Measurements from ENCODE around the gene VANGL1. TPM values are rescaled to one million over a fixed set of nuclear protein-coding genes. Genes with fewer than 3 reads are reported as not detected.

The VANGL1 gene
- total RNA-seq, 1 donor from 2014 or later: 6.5 TPM

DNA sequence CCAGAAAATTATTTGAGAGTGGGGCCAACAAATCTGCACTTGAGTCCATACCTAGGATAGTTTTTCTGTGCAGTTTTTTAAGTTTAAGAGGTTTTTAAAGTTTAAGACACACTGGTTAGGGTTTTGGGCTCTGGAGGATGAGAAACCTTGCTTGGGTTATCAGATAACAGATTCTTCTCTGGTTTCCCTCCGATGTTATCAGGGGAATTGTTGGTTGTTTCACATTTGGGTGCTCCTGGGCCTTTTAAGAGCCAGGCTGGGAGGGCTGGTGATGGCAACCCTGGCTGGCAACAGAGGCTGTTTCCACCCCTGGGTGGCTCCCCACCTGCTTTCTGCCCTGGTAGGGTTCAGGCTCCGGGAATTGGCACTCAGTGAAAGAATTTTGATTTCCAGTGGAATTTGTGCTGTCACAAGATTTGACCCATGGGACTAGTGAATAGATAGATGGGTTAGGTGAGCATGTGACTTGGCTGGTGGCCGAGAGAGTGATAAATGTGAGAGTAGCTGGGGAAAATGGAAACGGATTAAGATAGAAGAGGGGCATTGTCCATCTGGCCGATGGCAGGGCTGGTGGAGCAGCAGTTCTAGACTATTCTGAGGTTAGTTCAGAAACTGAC is 14.8 kb downstream of the VANGL1 start:
- intact Hi-C loops (cut with DNase I): no loop called here

DNA sequence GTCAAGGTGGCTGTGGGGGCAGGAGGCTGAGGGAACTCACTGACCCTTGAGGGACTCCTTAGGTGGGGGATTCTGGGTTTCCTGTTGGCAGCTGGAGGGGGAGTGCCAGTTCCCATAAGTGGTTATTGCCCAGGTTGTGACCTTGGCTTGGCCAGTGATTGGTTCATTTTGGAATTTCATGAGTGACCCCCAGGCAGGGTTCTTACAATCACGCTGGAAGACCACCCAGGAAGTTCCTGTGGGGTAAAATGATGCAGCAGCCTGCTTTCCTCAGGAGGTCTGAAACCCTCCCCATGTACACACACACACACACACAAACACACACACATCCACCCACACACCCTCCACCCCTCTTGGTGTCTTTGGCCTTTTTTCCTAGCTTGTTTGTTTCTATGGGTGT is 16.9 kb downstream of the VANGL1 start:
- DNase-seq (ENCODE audit: missing footprints) (no peak), ATAC-seq (no peak)
- intact Hi-C loops (cut with DNase I): no loop called here

More for the DNA sequence above, 14.8 kb downstream of the VANGL1 start:
- DNase-seq (ENCODE audit: missing footprints): no peak
- ATAC-seq: no peak

DNA sequence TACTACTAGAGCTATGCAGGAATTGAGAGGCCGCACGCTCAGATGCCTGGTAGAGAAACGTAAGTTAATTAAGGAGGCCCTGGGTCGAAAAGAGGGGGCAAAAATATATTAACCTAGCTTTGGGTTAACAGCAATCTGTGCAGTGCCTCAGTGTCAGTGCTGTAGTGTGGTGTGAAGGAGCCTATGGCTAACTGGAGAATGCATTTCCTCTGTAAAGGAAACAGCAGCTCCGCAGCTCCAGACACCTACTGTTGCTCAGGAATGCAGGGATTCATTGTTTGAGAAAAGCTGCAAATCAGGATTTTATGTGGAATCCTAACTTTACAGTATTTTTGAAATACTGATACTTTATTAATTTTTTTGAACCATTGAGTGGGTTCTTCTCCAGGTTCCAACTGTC is 18.4 kb downstream of the VANGL1 start:
- no peak for ATAC-seq
- intact Hi-C loops (cut with DNase I): no loop called here

DNA sequence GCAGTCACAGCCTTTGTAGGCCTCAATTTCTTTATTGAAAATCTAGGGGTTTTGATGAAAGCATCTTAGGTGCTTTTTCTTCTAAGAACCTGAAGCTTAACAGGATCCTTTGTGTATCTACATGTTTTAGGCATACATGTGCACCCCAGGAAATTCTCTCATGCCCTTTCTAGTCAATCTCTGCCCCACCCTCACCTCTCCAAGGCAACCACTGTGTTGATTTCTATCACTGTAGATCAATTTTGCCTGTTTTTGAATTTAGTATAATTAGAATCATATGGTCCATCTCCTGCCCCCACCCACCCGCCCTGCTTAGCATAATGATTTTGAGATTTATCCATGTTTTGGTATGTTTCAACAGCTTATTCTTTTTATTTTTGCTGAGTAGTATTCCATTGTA is 19.4 kb downstream of the VANGL1 start:
- no peak for ATAC-seq
- no peak for DNase-seq (ENCODE audit: missing footprints)
- intact Hi-C loops (cut with DNase I): no loop called here

More for the DNA sequence above, 18.4 kb downstream of the VANGL1 start:
- no peak for DNase-seq (ENCODE audit: missing footprints)

DNA sequence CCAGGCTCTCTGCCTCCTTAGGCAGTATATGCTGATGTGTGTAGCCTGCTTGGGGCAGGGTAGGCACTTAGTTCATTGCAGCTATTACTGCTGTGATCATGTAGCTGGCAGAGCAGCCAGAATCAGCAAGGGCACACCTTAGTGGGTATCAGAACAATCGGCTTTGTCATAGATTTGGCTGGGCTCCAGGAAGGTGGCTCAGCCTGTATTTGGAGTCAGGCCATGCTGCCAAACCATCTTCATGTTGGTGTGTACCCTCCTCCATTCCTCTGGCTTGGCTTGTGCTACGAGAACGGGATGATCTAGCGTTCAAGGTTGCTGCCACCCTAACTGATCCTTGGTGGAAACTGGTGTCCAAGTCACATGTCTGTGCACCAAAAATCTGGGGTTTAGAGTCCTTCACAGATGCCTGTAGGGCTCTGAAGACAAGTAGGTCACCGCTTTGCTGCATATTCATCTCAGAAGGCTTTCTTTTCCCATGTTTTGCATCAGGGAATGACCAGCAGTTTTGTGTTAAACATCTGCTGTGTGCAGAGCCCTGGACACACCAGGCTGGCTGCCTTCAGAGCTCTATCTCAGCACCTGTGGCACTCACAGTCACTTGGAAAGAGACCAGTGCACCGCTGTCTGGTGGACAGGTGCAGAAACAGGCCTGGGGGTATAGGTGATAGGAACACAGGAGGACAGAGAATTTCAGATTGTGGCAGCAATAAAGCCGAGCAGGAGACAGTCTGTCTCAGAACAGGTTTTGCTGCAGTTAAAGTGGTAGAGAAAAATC is 23.7 kb downstream of the VANGL1 start:
- ATAC-seq (no peak), DNase-seq (ENCODE audit: missing footprints) (no peak)
- intact Hi-C loops (cut with DNase I): no loop called here

DNA sequence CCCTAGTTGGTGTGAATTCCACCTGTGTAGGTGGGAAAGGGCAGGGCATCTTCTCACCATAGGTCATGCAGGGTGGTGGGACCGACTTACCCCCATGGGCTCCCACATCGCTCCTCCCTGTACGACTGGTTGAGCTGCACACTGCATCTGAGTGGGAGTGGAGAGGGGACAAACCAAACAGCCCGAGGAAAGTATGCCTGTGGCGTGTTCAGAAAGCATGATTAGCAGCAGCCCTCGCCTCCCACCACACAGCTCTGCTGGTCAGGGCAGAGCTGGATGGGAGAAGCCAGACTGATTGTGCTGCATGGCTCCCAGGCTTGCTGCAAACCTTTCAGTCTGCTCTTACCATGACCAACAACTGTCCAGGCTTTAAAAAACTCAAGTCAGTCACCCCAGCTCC is 24.4 kb downstream of the VANGL1 start:
- no peak for DNase-seq (ENCODE audit: missing footprints)
- intact Hi-C loops (cut with DNase I): no loop called here
- ATAC-seq: no peak

DNA sequence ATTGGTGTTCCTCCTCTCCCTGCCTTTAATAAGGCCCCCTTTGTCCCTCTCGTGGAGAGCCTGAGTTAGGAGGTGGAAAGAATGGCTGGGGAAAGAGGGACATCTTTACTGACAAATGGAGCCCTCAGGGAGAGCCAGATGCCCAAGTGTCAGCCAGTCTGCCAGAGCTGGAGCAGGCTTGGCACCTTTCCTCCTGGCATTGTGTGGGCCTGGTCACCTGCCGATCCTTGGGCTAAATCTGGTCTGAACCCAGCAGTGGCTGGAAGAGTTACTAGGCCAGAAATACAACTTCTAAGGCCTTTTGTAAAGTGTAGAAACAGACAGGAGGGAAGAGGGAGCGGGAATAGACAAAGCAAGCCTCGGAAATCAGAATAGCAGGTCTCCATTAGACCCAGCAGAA is 24.9 kb downstream of the VANGL1 start:
- ATAC-seq (peak; percentile 81), DNase-seq (ENCODE audit: missing footprints) (no peak)
- intact Hi-C loops (cut with DNase I): no loop called here

DNA sequence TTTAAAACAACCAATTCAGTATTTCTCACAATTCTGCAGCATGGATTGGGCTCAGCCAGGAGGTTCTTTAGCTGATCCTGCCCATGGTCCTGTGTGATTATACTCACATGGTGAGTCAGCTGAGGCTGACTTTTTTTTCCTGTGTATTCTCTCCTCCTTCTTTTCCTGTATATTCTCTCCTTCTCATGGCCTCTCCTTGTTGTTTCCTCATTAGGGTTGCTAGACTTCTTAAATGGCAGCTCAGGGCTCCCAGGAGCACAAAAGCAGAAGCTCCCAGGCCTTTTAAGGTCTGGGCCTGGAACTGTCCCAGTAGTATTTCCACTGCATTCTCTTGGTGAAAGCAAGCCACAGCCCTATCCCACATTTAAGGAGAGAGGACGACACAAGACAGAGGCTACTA is 26.8 kb downstream of the VANGL1 start:
- DNase-seq (ENCODE audit: missing footprints): no peak
- ATAC-seq: no peak
- intact Hi-C loops (cut with DNase I): no loop called here

DNA sequence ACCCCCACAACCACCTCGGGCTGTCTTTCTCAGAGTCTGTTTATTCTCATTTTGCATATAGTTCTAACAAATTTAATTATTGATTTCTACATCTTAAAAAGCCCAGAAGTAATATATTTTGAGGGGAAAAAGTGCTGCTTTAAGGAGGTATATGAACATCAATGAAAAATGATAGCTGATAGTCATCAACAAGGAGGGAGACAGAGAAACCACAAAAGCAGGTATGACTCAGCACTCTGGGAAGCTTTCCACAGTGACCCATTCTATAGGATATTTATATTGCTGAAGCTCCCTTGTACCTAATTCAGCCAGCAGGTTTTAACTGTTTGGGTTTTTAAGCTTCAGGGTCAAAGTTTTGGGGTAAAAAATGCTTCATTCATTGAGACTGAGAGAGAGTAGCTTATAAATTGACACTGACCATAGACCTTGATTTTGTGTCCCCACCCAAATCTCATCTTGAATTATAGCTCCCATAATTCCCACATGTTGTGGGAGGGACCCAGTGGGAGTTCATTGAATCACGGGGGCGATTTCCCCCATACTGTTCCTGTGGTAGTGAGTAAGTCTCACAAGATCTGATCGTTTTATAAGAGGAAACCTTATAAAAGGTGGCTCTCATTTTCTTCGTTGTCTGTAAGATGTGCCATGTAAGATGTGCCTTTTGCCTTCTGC is 27.4 kb downstream of the VANGL1 start:
- intact Hi-C loops (cut with DNase I): no loop called here
- DNase-seq (ENCODE audit: missing footprints) (no peak), ATAC-seq (no peak)

DNA sequence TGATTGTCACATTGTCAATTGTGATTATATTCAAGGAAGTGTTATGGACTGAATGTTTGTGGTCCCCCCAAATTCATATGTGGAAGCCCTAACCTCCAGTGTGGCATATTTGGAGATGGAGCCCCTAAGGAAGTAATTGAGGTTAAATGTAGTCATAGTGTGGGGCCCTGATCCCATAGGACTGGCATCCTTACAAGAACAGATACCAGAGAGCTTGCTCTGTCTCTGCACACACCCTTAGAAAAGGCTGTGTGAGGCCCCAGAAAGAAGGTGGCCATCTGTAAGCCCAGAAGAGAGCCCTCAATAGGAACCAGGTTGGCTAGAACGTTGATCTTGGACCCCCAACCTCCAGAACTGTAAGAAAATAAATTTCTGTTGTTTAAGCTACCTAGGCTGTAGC is 28.1 kb downstream of the VANGL1 start:
- intact Hi-C loops (cut with DNase I): no loop called here
- ATAC-seq (no peak), DNase-seq (ENCODE audit: missing footprints) (no peak)

DNA sequence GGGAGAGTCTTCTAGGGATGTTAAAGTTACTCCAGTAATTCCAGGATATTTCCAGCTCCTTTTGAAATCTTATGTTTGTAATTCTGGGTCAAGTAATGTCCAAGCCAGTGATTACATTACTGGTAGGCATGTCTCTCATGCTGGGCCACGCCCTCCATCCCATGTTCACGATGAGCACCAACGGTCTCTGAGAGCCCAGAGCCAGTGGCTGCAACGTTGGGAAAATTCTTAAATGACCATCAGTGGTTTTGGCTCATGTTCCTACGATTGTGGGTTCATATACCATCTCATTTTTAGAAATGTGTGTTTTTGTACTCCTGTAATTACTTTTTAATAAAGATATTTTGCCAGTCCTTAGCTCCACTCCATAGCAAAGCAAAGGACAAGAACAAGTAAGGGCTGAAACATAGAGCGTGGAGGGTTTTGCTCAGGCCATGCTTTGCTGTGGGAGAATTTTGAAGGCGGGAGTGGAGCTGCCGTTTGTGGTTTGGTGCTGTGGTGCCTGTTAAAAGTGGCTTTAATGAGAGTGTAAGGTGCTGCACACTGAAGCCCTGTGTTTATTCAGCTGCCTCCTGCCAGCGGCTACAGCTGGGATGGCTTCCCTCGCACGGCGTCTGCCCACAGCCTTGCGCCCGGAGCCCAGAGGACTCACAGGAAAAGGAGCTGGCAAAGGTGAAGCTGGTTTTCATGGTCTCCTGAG is 28.9 kb downstream of the VANGL1 start:
- intact Hi-C loops (cut with DNase I): no loop called here
- DNase-seq (ENCODE audit: missing footprints) (no peak), ATAC-seq (no peak)

DNA sequence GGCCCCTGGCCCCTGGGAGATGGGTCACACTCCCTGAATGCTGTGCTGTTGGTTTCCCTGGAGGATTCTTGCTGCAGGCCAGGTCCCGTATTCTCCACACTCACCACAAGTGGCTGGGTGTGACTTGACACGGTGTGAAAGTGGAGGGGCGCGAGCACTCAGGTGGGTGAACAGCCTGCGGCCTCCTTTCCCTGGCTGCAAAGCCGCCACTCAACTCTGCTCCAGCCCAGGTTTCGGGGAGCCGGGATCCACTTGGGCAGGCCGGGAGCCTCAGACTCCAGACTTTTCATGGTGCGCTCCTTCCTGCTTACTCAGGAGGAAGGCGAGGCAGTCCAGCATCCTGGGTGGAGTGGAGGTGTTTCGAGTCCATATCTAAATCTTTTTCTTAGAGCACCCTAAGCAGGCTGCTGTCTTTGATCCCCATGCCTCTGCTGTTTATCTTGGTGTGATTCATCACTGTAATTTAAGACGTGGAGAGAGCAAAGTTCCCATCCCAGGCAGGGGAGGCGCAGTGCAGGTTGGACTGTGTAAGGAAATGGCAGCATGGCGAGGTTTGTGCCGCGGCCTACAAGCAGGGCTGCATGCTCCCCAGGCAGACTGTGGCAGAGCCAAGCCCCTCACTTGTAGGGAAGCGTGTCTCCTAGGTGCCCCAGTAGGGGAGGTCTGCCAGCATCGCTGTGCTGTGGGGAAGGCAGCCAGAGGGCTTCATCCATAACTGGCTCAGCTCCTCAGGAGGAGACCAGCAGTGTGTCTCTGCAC is 29.6 kb downstream of the VANGL1 start:
- intact Hi-C loops (cut with DNase I): no loop called here
- ATAC-seq (peak; percentile 32), DNase-seq (ENCODE audit: missing footprints) (no peak)

DNA sequence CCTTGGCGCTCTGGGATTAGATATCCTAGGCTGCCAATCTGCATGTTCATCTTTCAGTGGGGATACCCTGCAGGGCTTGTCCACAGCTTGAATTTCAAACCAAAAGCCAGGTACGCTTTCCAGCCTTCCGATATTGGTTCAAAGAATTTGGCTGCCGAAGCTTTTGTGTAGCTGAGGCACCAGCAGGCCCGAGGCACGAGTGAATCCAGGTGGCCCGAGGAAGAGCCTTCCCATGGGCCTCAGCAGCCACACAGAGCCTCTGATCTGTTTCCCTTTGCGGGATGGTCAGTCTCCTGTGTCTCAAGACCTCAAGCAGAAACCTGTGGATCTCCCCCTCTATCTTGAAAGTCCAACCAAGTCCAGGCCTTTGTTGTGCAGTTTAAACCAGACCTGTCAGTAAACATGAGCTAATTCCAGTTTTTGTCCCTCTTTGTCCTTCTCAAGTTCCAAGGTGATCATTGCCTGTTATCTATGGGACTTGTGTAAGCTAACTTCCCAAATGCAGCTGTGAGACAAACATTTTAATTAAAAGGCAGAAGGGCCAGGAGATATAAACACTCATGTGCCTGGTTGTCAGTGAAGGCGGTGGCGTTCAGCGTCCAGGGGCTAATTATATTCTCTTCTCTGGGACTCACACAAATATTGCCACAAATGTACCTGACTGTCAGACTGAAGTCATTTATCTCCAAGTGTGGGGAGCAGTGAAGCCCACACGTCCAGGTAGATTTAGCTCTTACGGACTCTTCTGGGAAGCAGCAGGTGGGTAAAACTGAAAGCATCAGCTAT is 30.6 kb downstream of the VANGL1 start:
- ATAC-seq (no peak), DNase-seq (ENCODE audit: missing footprints) (no peak)
- intact Hi-C loops (cut with DNase I): no loop called here

DNA sequence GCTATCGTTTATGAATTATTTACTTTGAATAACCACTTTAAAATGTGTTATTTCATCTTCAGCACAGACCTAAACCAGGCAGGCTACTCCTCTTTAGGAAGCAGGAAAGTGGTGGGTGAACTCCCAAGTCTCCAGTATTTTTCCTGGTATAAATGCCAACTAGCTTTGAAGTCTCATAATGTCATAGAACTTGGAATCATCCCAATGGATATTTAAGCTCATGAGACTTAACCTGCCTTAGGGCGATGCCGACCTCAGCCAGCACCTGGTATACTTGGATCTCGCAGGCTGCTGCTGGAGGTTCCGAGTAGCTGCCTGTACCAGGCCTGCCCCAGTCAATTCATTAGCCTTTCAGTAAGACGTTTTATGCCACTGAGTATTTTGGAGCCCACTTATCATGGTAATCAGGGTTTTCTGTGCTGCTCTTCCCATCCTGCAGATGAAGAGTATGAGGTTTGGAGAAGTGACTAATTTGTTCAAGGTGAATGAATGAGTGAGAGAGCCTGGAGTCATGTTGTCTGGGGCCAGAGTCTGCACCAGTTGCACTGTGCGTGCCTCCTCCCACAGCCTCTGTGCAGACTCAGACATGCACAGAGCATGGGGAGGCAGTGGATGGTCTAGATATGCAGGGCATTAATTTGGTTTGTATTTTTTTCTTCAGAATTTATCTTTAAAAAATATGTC is 34.9 kb downstream of the VANGL1 start:
- DNase-seq (ENCODE audit: missing footprints) (no peak), ATAC-seq (no peak)
- intact Hi-C loops (cut with DNase I): no loop called here

DNA sequence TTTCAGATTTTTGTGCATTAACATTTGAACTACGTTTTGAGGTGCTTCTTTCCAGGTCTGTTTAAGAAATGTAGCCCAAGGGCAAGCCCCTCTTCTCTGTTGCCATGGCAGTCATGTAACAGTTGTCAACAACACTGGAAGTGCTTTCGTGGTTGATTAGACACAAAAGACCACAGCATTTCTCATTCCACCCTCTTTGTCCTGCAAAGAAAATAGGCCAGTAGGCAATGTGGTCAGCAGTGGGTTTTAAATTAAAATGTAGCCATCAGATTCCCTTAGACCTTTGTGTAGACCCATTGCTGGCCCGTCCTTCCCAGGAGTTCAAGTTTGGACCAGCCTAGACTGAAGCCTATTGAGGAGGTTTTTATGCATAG is 35.4 kb downstream of the VANGL1 start:
- no peak for ATAC-seq
- DNase-seq (ENCODE audit: missing footprints): no peak
- intact Hi-C loops (cut with DNase I): no loop called here

DNA sequence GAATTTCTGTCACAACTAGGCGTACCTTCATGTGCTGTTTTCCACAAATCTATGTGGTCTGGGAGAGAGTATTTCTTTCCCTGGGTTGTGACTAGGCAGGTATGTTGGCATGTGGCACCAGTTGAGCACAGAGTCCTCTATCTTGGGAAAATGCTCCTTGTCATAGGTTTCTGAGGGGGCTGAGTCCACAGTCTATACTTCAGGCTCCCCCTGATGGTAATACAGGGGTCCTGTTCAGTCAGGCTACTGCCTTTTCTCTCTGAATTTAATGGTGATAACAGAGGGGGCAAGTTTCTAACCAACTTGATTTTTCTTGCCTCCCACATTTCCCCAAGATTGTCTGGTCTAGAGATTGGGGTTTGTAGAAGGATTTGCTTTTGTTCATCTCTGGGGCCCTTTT is 35.8 kb downstream of the VANGL1 start:
- ATAC-seq: no peak
- intact Hi-C loops (cut with DNase I): no loop called here

DNA sequence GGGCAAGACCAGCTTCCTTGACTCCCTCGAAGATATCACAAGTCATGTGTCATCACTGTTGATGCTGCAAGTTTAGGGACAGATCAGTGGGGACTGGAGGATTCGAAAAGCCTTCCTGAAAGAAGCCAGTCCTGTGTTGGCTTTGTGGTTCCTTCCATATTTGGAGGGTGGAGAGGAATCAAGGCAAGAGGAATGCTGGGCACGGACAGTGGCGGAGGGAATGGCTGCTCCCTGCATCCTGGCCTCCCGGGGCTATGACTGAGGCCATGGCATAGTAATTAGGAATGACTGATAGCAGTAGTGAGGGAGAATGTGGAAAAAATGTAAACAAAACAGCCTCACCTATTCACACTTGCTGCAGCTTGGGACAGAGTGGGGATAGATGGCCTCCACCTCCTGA is 36.4 kb downstream of the VANGL1 start:
- intact Hi-C loops (cut with DNase I): no loop called here
- ATAC-seq: no peak

More for the DNA sequence above, 35.8 kb downstream of the VANGL1 start:
- no peak for DNase-seq (ENCODE audit: missing footprints)

More for the DNA sequence above, 36.4 kb downstream of the VANGL1 start:
- DNase-seq (ENCODE audit: missing footprints): no peak
